Astrocyte (in vitro differentiated cells and primary cell): Measurements from ENCODE around the gene ITPA. TPM values are rescaled to one million over a fixed set of nuclear protein-coding genes. Genes with fewer than 3 reads are reported as not detected.

ENCODE experiments used
- DNase-seq: peaks from one replicate; pipeline ENCODE4 v3.0.0-alpha.2; 2010; ENCODE audit warnings: low read depth
- FAIRE-seq: peaks from 2 replicates; lab custom pipeline; 2011; peaks lifted over from hg19 to GRCh38; lab: Jason Lieb, UNC
- H2AFZ ChIP-seq: 2 replicates; pipeline ENCODE4 v1.6.0; 2012; ENCODE audit warnings: low read depth, low read length, inconsistent platforms
- H3K27ac ChIP-seq: 2 replicates; pipeline ENCODE4 v1.5.1; 2011; ENCODE audit warnings: low read depth, low read length, inconsistent platforms
- H3K27me3 ChIP-seq: 2 replicates; pipeline ENCODE4 v1.6.0; 2011; ENCODE audit warnings: low read length, inconsistent platforms; ENCODE audit not compliant: insufficient read depth
- H3K36me3 ChIP-seq: 2 replicates; pipeline ENCODE4 v1.5.1; 2011; ENCODE audit warnings: low read length, inconsistent platforms; ENCODE audit not compliant: insufficient read depth
- H3K4me1 ChIP-seq: 2 replicates; pipeline ENCODE4 v1.5.1; 2011; ENCODE audit warnings: low read length, inconsistent platforms; ENCODE audit not compliant: insufficient read depth
- H3K4me2 ChIP-seq: 2 replicates; pipeline ENCODE4 v1.6.0; 2012; ENCODE audit warnings: low read length, inconsistent platforms
- H3K4me3 ChIP-seq: 2 replicates; pipeline ENCODE4 v1.5.1; 2011; ENCODE audit warnings: low read depth, mild to moderate bottlenecking, low read length, inconsistent platforms; ENCODE audit not compliant: insufficient read depth
- H3K79me2 ChIP-seq: 2 replicates; pipeline ENCODE4 v1.6.0; 2012; ENCODE audit warnings: mild to moderate bottlenecking, low read length, inconsistent platforms; ENCODE audit not compliant: insufficient read depth
- H3K9ac ChIP-seq: 2 replicates; pipeline ENCODE4 v1.6.0; 2012; ENCODE audit warnings: mild to moderate bottlenecking, low read length, inconsistent platforms
- H3K9me3 ChIP-seq: 2 replicates; pipeline ENCODE4 v1.5.1; 2012; ENCODE audit warnings: low read depth, mild to moderate bottlenecking, low read length, inconsistent platforms; ENCODE audit not compliant: insufficient read depth
- H4K20me1 ChIP-seq: 2 replicates; pipeline ENCODE4 v1.6.0; 2012; ENCODE audit warnings: low read length, inconsistent platforms; ENCODE audit not compliant: insufficient read depth
- H3K27ac Mint-ChIP-seq: one replicate; pipeline ENCODE4 v1.8.0; 2021; ENCODE audit warnings: mild to moderate bottlenecking, mixed read lengths; ENCODE audit not compliant: unreplicated experiment
- H3K27me3 Mint-ChIP-seq: one replicate; pipeline ENCODE4 v1.8.0; 2021; ENCODE audit warnings: low read depth, mixed read lengths; ENCODE audit not compliant: unreplicated experiment
- H3K36me3 Mint-ChIP-seq: one replicate; pipeline ENCODE4 v1.8.0; 2021; ENCODE audit warnings: low read depth, mixed read lengths; ENCODE audit not compliant: unreplicated experiment
- H3K4me1 Mint-ChIP-seq: one replicate; pipeline ENCODE4 v1.8.0; 2021; ENCODE audit warnings: low read depth, mixed read lengths; ENCODE audit not compliant: unreplicated experiment
- H3K4me3 Mint-ChIP-seq: one replicate; pipeline ENCODE4 v1.8.0; 2021; ENCODE audit warnings: mild to moderate bottlenecking, moderate library complexity, mixed read lengths; ENCODE audit not compliant: unreplicated experiment
- H3K9me3 Mint-ChIP-seq: one replicate; pipeline ENCODE4 v1.8.0; 2021; ENCODE audit warnings: mild to moderate bottlenecking, mixed read lengths; ENCODE audit not compliant: unreplicated experiment
- CTCF ChIP-seq: IDR thresholded peaks from 2 replicates; pipeline ENCODE4 v1.5.1; 2011; ENCODE audit warnings: low read depth, mild to moderate bottlenecking, inconsistent platforms, low read length, moderate library complexity; ENCODE audit not compliant: insufficient read depth
- EZH2 ChIP-seq: IDR thresholded peaks from 2 replicates; pipeline ENCODE4 v1.6.1; 2012; ENCODE audit warnings: mild to moderate bottlenecking, low read length, inconsistent platforms; ENCODE audit not compliant: insufficient read depth
- total RNA-seq: library from RNA; stranded (reverse); gene quantifications from 2 replicates; pipeline ENCODE4 v1.2.1, GENCODE V29; 2021

Gene ITPA
- total RNA-seq, 1 donor from 2014 or later = 55.5 TPM

- Mint-ChIP-seq H3K4me1 (no peaks in the 10 kb centered on the region), H3K36me3 (peaks cover 20% of the 10 kb centered on the region), H3K27me3 (no peaks in the 10 kb centered on the region), H3K9me3 (no peaks in the 10 kb centered on the region), H3K4me3 (no peak overlapping the region), H3K27ac (no peak overlapping the region)
- TF ChIP-seq CTCF (no peak), EZH2 (no peak)
- Histone ChIP-seq H3K9ac (no peak overlapping the region), H3K27me3 (no peaks in the 10 kb centered on the region), H3K9me3 (no peaks in the 10 kb centered on the region), H3K27ac (no peak overlapping the region), H3K4me2 (no peak overlapping the region), H3K36me3 (peaks cover 3% of the 10 kb centered on the region), H2AFZ (no peak overlapping the region), H4K20me1 (peaks cover 7% of the 10 kb centered on the region), H3K79me2 (peaks cover 21% of the 10 kb centered on the region), H3K4me1 (peaks cover 9% of the 10 kb centered on the region), H3K4me3 (no peak overlapping the region)
- DNase-seq (no peak), FAIRE-seq (no peak)
Measured at GRCh38 chr20:3199976-3200755, 9.1 kb upstream of the ITPA start.

GRCh38 chr20:3202965-3203314, 6.4 kb upstream of the ITPA start:
- Histone ChIP-seq H3K4me1 (peaks cover 9% of the 10 kb centered on the region), H4K20me1 (no peaks in the 10 kb centered on the region), H3K4me3 (peak overlapping the region; percentile 95), H3K27ac (no peak overlapping the region), H3K36me3 (peaks cover 3% of the 10 kb centered on the region), H3K9me3 (no peaks in the 10 kb centered on the region), H2AFZ (peak overlapping the region; percentile 100), H3K27me3 (no peaks in the 10 kb centered on the region), H3K4me2 (peak overlapping the region; percentile 99), H3K79me2 (peaks cover 22% of the 10 kb centered on the region), H3K9ac (peak overlapping the region; percentile 89)
- peaks cover 9% of the 10 kb centered on the region for H3K36me3 Mint-ChIP-seq
- no peak for FAIRE-seq
- TF ChIP-seq CTCF = no peak
- no peak for TF ChIP-seq EZH2
- no peaks in the 10 kb centered on the region for H3K4me1 Mint-ChIP-seq
- H3K9me3 Mint-ChIP-seq = no peaks in the 10 kb centered on the region
- no peaks in the 10 kb centered on the region for H3K27me3 Mint-ChIP-seq
- H3K27ac Mint-ChIP-seq = no peak overlapping the region
- H3K4me3 Mint-ChIP-seq = peak overlapping the region; percentile 34
- no peak for DNase-seq
